ENCODE measurements around the gene IMMP2L.

The IMMP2L gene

DNA sequence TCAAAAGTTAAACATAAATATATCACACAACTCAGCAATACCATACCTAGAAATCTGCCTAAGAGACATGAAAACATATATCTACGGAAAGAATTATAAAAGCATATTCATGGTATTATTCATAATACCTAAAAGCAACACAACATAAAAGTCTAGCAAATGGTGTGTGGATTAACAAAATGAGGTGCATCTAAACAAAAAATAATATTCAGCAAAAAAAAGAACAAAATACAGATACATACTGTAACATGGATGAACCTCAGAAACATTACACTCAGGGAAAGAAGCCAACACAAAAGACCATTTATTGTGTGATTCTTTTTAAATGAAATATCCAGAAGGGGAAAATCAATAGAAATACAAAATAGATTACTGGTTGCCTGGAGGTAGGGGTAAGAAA lies 155.0 kb downstream of the IMMP2L start:
- no peak overlapping the region for H3K4me3 ChIP-seq (ENCODE audit: low read depth, low read length)
- no peak for TF ChIP-seq CTCF (IDR thresholded peaks at IDR 0.05; ENCODE audit: borderline replicate concordance, insufficient read depth, low read depth, low read length)

GRCh38 chr7:111405621-111406020 lies 156.7 kb downstream of the IMMP2L start:
- no peak overlapping the region for H3K4me3 ChIP-seq (ENCODE audit: low read depth, low read length)
- no peak for TF ChIP-seq CTCF (IDR thresholded peaks at IDR 0.05; ENCODE audit: borderline replicate concordance, insufficient read depth, low read depth, low read length)

DNA sequence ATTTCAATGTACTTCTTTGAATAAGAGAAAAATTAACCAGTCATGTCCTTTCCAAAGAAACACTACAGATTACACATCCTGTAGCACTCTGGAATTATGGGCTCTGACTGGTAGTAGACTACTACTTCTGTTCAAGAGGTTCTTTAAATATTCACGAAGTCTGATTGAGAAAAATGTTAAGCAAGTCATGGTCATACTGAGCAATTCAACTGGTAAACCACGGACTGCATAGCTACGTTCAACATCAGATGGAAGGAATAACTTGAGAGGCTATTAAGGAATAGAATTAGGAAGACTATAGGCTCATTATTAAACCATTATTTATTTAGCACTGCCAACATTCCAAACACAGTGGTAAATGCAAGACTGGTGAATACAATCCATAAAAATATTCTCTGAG lies 160.8 kb downstream of the IMMP2L start:
- no peak overlapping the region for H3K4me3 ChIP-seq (ENCODE audit: low read depth, low read length)
- TF ChIP-seq CTCF (IDR thresholded peaks at IDR 0.05; ENCODE audit: borderline replicate concordance, insufficient read depth, low read depth, low read length) = no peak

- no peak for TF ChIP-seq CTCF (IDR thresholded peaks at IDR 0.05; ENCODE audit: borderline replicate concordance, insufficient read depth, low read depth, low read length)
- no peak overlapping the region for H3K4me3 ChIP-seq (ENCODE audit: low read depth, low read length)
These were observed 162.2 kb downstream of the IMMP2L start for GRCh38 chr7:111400088-111400487.

GRCh38 chr7:111394891-111395290 lies 167.4 kb downstream of the IMMP2L start:
- no peak for TF ChIP-seq CTCF (IDR thresholded peaks at IDR 0.05; ENCODE audit: borderline replicate concordance, insufficient read depth, low read depth, low read length)
- H3K4me3 ChIP-seq (ENCODE audit: low read depth, low read length) = no peak overlapping the region

GRCh38 chr7:111393011-111393754 lies 169.1 kb downstream of the IMMP2L start:
- no peak for TF ChIP-seq CTCF (IDR thresholded peaks at IDR 0.05; ENCODE audit: borderline replicate concordance, insufficient read depth, low read depth, low read length)
- H3K4me3 ChIP-seq (ENCODE audit: low read depth, low read length) = no peak overlapping the region

GRCh38 chr7:111392294-111392693 lies 170.0 kb downstream of the IMMP2L start:
- no peak overlapping the region for H3K4me3 ChIP-seq (ENCODE audit: low read depth, low read length)
- no peak for TF ChIP-seq CTCF (IDR thresholded peaks at IDR 0.05; ENCODE audit: borderline replicate concordance, insufficient read depth, low read depth, low read length)

All from GM12875 (cell line).